ENCODE results near the gene ZNF416. TPM values are rescaled to one million over a fixed set of nuclear protein-coding genes. Genes with fewer than 3 reads are reported as not detected.

The ZNF416 gene
- total RNA-seq, 1 donor, result 5.7 TPM

Other genes starting within 250 kb of the ZNF416 start
- gene ZNF304, start 227.6 kb downstream of the ZNF416 start, total RNA-seq, result 4.5 TPM
- gene TRAPPC2B, start 215.4 kb downstream of the ZNF416 start, total RNA-seq, result 10.9 TPM
- 1.0 TPM for gene ZNF547, start 215.4 kb downstream of the ZNF416 start, total RNA-seq
- 46.3 TPM for gene ZNF548, start 189.1 kb downstream of the ZNF416 start, total RNA-seq
- 8.1 TPM for gene ZNF17, start 167.8 kb downstream of the ZNF416 start, total RNA-seq
- 5.0 TPM for gene ZNF749, start 143.6 kb downstream of the ZNF416 start, total RNA-seq
- gene VN1R1, start 121.8 kb downstream of the ZNF416 start, total RNA-seq, result 0.21 TPM
- 2.6 TPM for gene ZNF772, start 101.3 kb downstream of the ZNF416 start, total RNA-seq
- gene ZNF419, start 91.2 kb downstream of the ZNF416 start, total RNA-seq, result 7.6 TPM
- gene ZNF773, start 79.0 kb downstream of the ZNF416 start, total RNA-seq, result 11.3 TPM
- 8.1 TPM for gene ZNF549, start 51.6 kb downstream of the ZNF416 start, total RNA-seq
- gene ZNF550, start 19.0 kb downstream of the ZNF416 start, total RNA-seq, result 13.5 TPM
- 8.4 TPM for gene ZIK1, start 5.2 kb upstream of the ZNF416 start, total RNA-seq
- gene ZNF530, start 21.0 kb upstream of the ZNF416 start, total RNA-seq, result 2.1 TPM
- 36.8 TPM for gene ZNF134, start 35.3 kb upstream of the ZNF416 start, total RNA-seq
- 31.1 TPM for gene ZNF211, start 54.3 kb upstream of the ZNF416 start, total RNA-seq
- gene ZSCAN4, start 90.0 kb upstream of the ZNF416 start, total RNA-seq, result not detected
- gene ZNF551, start 103.1 kb upstream of the ZNF416 start, total RNA-seq, result 32.7 TPM
- gene ZNF154, start 130.3 kb upstream of the ZNF416 start, total RNA-seq, result 5.5 TPM
- 10.3 TPM for gene ZNF671, start 148.7 kb upstream of the ZNF416 start, total RNA-seq
- 36.6 TPM for gene ZNF776, start 167.9 kb upstream of the ZNF416 start, total RNA-seq
- 56.8 TPM for gene ZNF586, start 190.8 kb upstream of the ZNF416 start, total RNA-seq
- 13.3 TPM for gene ZNF552, start 236.0 kb upstream of the ZNF416 start, total RNA-seq